GM18499 (cell line): Measurements from ENCODE around the gene POU3F3.

ENCODE experiments used
- ATAC-seq: cut with Tn5 transposase; IDR thresholded peaks from one replicate; pipeline ENCODE4 v1.9.1; 2021; ENCODE audit warnings: moderate number of reproducible peaks; ENCODE audit not compliant: insufficient read depth, unreplicated experiment

POU3F3 gene

GRCh38 chr2:104853534-104854497 lies at the start of gene POU3F3:
TSS of gene POU3F3 (plus strand) at chr2:104854115. CDS start at chr2:104855511, 1,396 bp downstream.
- no peak for ATAC-seq

DNA sequence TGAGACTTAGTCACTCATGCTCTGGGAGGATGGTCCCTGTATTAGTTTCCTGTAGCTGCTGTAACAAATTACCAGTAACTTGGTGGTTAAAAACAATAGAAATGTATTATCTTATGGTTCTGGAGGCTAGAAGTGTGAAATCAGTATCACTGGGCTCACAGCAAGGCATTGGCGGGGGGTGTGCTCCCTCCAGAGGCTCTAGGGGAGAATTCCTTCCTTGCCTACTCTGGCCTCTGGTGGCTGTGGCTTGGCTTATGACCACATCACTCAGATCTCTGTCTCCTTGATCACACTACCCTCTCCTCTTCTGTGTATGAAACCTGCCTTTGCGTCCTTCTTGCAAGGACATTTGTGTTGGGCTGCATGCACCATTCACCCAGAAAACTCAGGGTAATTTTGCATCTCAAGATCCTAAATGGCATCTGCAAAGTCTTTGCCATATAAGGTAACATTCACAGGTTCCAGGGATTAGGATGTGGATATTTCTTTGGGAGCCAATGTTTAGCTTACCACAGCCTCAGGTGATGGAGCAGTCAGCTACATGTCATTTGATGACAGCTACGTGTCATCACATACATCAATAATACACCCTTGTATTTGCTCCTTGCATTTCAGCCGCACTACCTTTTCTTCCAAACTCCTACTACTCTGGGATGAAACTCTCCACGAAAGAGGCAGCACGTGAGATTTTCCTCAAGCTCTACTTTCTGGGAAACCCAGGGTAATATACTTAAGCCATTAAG lies 49.6 kb upstream of the POU3F3 start:
- ATAC-seq = no peak

- no peak for ATAC-seq
Observed at GRCh38 chr2:104812286-104812685, 41.6 kb upstream of the POU3F3 start.

- no peak for ATAC-seq
Observed at GRCh38 chr2:104816143-104816542, 37.8 kb upstream of the POU3F3 start.

DNA sequence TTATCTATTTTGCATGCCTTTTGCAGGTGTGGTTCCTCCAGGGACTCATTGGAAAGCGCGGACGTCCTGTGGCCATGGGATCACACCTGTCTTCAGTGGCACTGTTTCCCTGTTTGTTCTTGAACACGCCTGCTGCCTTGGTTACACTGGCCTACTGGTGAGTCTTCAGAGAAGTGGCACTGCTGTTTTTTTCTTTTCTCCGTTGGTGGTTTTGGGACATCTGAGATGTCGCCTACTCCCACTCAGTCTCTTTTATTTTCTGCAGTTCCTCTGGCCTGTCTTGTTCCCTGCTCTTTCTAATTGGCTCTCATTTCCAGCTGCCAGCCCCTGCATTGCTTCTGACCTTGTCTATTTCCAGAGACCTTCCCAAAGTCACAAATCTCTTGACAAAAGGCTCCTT lies 35.7 kb upstream of the POU3F3 start:
- no peak for ATAC-seq

- no peak for ATAC-seq
Observed at GRCh38 chr2:104820126-104820525, 33.8 kb upstream of the POU3F3 start.

- no peak for ATAC-seq
Observed at GRCh38 chr2:104825124-104825865, 28.6 kb upstream of the POU3F3 start.

- no peak for ATAC-seq
Observed at GRCh38 chr2:104826016-104826415, 27.9 kb upstream of the POU3F3 start.

- ATAC-seq = no peak
Observed at GRCh38 chr2:104831742-104832141, 22.2 kb upstream of the POU3F3 start.

DNA sequence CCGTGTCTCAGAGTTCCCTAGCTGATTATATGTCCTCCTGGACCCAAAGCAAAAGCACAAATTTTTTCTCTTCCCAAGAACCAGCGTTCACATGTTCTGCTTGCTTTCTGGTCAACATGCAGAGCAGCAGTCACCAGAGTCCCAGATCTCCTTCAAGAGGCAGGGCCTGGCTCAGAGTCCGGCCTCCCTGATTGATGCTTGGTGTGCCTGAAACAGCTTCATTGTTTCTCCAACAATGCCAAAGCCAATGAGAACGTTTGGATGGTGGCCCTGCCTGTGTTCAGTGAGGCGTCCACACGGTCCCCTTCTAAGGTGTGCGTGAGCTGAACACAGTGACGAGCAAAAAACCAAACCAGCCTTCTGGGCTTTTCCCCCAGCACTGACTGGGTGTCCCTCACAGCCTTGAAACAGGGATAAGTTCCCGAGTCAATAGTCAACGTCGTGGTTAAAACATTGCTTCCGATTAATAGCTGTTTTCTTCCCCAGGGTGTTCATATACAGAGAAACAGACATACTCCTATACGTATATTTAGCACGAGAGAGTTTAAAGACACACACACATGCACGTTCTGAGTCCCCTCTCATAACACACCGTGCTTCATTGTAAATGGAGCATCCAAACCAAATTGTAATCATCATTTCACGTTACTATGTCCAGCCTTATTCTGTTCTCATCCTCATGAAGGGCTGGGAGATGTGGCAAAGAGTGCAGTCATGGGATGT lies 19.3 kb upstream of the POU3F3 start:
- ATAC-seq = no peak

DNA sequence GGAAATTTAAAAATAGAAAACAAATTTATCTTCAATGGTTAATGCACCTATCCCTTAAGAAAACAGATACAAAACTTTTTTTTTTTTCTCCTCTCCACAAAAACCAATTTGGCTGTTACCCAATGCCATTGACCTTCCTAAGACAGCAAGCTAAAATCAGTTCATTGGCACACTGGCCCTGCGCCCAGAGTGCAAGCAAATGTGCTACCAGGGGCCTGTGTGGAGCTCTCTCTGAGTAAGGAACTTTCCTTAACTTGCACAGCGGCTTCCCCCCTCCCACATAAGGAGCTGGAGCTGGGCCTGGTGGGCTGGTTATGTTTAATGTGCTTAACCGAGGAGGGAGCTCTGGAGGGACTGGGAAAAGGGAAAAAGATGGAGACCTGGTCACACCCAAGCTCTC lies 17.6 kb upstream of the POU3F3 start:
- no peak for ATAC-seq

DNA sequence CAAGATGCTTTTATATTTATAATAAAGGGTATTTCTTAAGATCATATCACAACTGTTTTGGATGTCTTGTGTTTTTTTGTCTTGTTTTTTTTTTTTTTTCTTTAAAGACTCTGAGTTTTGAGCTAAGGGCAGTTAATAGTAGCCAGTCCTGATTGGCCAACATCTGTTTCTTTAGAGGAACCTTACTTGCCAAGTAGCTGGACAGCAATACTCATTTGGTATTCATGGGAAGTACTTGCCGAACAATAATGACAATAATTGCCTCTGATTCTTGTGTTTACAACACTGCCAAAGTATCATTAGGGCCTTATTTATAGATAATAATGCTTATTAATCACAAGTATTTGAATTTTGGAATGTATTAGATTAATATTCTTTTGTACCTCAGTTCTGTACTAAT lies 17.1 kb upstream of the POU3F3 start:
- no peak for ATAC-seq

DNA sequence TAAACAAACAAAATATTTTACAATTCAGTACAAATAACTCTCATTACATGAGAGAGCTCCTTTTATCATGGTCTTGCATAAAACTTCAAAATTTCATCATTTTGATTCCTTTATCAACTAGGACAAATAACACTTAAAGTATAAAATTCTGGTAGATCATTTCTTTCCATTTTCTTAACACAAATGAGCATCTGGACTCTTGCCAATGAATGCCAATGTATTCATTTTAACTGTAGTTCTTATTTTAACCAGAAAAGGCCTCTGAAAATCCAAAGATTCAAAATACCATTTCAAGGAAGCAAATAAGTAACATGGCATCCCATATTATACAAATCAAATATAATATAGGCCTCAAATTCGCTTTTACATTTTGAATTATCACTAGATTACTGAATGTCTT lies 13.8 kb upstream of the POU3F3 start:
- no peak for ATAC-seq

GRCh38 chr2:104840893-104841585 lies 12.9 kb upstream of the POU3F3 start:
- no peak for ATAC-seq

DNA sequence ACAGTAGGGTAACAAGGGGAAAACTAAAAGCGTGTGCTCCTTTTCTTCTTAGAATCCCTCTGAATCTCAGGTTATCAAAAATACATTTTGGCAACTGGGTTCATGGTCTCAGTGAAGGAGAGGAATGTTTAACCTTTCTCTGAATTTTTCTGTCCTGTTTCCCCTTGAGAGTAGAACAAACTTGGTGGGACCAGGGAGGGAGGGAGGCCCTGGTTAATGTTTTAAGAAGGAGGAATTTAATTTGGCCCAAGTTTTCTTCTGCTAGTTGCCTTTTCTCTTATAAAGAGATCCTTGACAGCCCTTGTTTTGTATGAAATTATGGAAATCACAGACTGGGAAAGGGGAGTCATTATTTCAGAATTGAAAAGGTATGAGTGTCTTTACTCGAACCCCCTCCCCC lies 12.2 kb upstream of the POU3F3 start:
- no peak for ATAC-seq

- no peak for ATAC-seq
Observed at GRCh38 chr2:104844807-104845551, 8.9 kb upstream of the POU3F3 start.

DNA sequence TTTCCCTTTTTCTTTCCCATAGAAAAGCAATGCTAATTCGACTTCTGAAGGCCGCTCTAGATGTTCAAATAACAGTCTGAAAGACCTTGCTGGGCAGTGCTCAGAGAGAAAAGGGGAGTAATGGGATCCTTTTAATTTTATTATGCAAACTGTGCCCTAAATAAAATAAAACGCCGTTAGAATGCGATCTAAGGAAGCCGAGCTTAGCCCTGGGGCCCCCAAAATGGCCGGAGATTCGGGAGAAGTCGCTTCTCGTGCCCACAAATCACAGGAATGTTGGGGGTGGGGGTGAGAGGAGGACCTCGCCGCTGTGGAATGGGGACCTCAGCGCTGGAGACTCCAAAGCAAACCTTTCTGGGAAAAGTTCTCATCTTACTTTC lies 8.4 kb upstream of the POU3F3 start:
- no peak for ATAC-seq

DNA sequence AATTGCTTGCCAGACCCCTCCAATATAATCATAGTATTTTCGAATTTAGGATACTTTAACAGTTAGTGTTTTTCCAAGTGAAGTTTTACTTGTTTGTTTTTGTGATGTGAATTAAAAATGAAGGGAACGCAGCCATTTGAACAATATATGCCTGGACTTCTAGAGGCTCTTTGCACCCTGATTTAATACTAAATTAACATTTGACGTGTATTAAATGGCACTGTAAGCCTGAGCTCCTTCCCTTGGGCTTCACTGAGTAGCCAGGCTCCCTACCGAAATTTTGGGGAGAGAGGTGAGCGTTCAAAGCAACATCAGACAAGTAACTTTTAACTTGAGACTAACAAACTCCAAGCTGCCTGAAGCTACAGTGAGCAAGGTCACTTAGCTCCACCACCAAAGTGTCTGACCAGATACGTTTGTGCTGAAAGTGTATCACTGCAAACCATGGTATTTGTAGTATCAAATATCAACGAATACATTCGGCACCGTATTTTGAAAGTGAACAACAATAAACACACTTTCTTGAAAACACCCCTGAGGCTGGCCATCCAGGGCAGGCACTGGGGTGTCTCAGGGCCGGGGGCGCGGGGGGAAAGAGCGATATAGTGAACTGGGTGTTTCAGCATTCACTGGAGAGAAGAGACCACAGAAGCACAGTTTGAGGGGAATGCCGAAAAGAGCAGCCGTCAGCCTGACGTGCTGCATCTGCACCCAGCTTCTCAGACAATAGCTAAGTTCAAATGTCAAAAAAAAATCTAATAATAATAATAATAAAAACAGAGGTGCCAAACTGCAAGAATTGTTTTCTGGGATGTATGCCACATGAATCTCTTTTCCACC lies 7.7 kb upstream of the POU3F3 start:
- ATAC-seq = no peak
